Muscle layer of duodenum (tissue), 2 donors: ENCODE data around the gene WARS2.
A peak's percentile ranks its signal among the peaks of the same experiment; 100 is the strongest.
"Not testable (repeated sequence)": the region's sequence is repeated elsewhere in the genome, so short reads cannot be mapped to it uniquely, and the experiment has no call there.

Source experiments
- H3K27ac ChIP-seq: one replicate; pipeline ENCODE4 v1.7.0; 2013; ENCODE audit warnings: mild to moderate bottlenecking, low read length
- H3K27me3 ChIP-seq: one replicate; pipeline ENCODE4 v1.7.0; 2013; ENCODE audit warnings: low read depth, mild to moderate bottlenecking, control low read depth, low read length
- H3K36me3 ChIP-seq, 2 donors: one replicate each; pipeline ENCODE4 v1.7.0; 2013; ENCODE audit warnings: low read length in 2 of 2, control low read depth in 1 of 2, mild to moderate bottlenecking in 1 of 2; ENCODE audit not compliant: insufficient read depth in 2 of 2, control insufficient read depth in 1 of 2
- H3K4me1 ChIP-seq, 2 donors: one replicate each; pipeline ENCODE4 v1.7.0; 2013; ENCODE audit warnings: low read length in 2 of 2, mild to moderate bottlenecking in 2 of 2, control low read depth in 1 of 2, moderate library complexity in 1 of 2; ENCODE audit not compliant: insufficient read depth in 2 of 2, control insufficient read depth in 1 of 2
- H3K4me3 ChIP-seq, 2 donors: one replicate each; pipeline ENCODE4 v1.7.0; 2013; ENCODE audit warnings: low read length in 2 of 2, low read depth in 1 of 2, mild to moderate bottlenecking in 1 of 2
- H3K9me3 ChIP-seq, 2 donors: one replicate each; pipeline ENCODE4 v1.7.0; 2013; ENCODE audit warnings: low read length in 2 of 2, control low read depth in 1 of 2, mild to moderate bottlenecking in 1 of 2; ENCODE audit not compliant: control insufficient read depth in 1 of 2
- donor health status: healthy.

The WARS2 gene

GRCh38 chr1:119139857-119140176, 636 bp downstream of the WARS2 start:
- H3K9me3 ChIP-seq, result no peaks in the 10 kb centered on the region
- H3K4me3 ChIP-seq, result peak overlapping the region; percentile 66 to 95
- no peaks in the 10 kb centered on the region for H3K36me3 ChIP-seq
- H3K27ac ChIP-seq, result peak overlapping the region; percentile 99
- no peaks in the 10 kb centered on the region for H3K27me3 ChIP-seq
- H3K4me1 ChIP-seq, result peaks cover 3 to 14% of the 10 kb centered on the region in 2 donors

GRCh38 chr1:119139403-119139802, 1.1 kb downstream of the WARS2 start:
- no peaks in the 10 kb centered on the region for H3K9me3 ChIP-seq
- H3K4me3 ChIP-seq, result peak overlapping the region; percentile 66 to 95
- H3K27ac ChIP-seq, result peak overlapping the region; percentile 99
- no peaks in the 10 kb centered on the region for H3K36me3 ChIP-seq
- H3K27me3 ChIP-seq, result no peaks in the 10 kb centered on the region
- H3K4me1 ChIP-seq, result peaks cover 3 to 14% of the 10 kb centered on the region in 2 donors

GRCh38 chr1:119136401-119136800, 4.1 kb downstream of the WARS2 start:
- Histone ChIP-seq H3K27me3 (no peaks in the 10 kb centered on the region), H3K9me3 (no peaks in the 10 kb centered on the region), H3K4me1 (peaks cover 3 to 10% of the 10 kb centered on the region in 2 donors), H3K36me3 (no peaks in the 10 kb centered on the region), H3K4me3 (no peak overlapping the region), H3K27ac (no peak overlapping the region)

GRCh38 chr1:119133987-119134386, 6.5 kb downstream of the WARS2 start:
- no peaks in the 10 kb centered on the region for H3K9me3 ChIP-seq
- H3K4me1 ChIP-seq, result peaks cover 0 to 3% of the 10 kb centered on the region in 2 donors
- no peaks in the 10 kb centered on the region for H3K36me3 ChIP-seq
- H3K27me3 ChIP-seq, result no peaks in the 10 kb centered on the region
- H3K4me3 ChIP-seq, result no peak overlapping the region
- H3K27ac ChIP-seq, result no peak overlapping the region

- Histone ChIP-seq H3K4me1 (peaks cover 0 to 3% of the 10 kb centered on the region in 2 donors), H3K9me3 (no peaks in the 10 kb centered on the region), H3K4me3 (no peak overlapping the region), H3K36me3 (no peaks in the 10 kb centered on the region), H3K27ac (no peak overlapping the region), H3K27me3 (no peaks in the 10 kb centered on the region)
Measured at GRCh38 chr1:119132179-119132578, 8.3 kb downstream of the WARS2 start.

GRCh38 chr1:119125874-119126273, 14.6 kb downstream of the WARS2 start:
- H3K27ac ChIP-seq, result no peak overlapping the region
- H3K36me3 ChIP-seq, result peaks cover 0 to 4% of the 10 kb centered on the region in 2 donors
- no peak overlapping the region for H3K4me3 ChIP-seq
- no peaks in the 10 kb centered on the region for H3K27me3 ChIP-seq
- H3K9me3 ChIP-seq, result peaks cover 0 to 6% of the 10 kb centered on the region in 2 donors
- H3K4me1 ChIP-seq, result no peaks in the 10 kb centered on the region

- Histone ChIP-seq H3K9me3 (peaks cover 0 to 9% of the 10 kb centered on the region in 2 donors), H3K27me3 (no peaks in the 10 kb centered on the region), H3K36me3 (peaks cover 0 to 4% of the 10 kb centered on the region in 2 donors), H3K27ac (no peak overlapping the region), H3K4me1 (no peaks in the 10 kb centered on the region), H3K4me3 (no peak overlapping the region)
Measured at GRCh38 chr1:119124764-119125163, 15.7 kb downstream of the WARS2 start.

GRCh38 chr1:119121872-119122271, 18.6 kb downstream of the WARS2 start:
- not testable (repeated sequence) for H3K4me1 ChIP-seq, H3K27me3 ChIP-seq, H3K36me3 ChIP-seq, H3K27ac ChIP-seq, H3K4me3 ChIP-seq
- peaks cover 0 to 15% of the 10 kb centered on the region in 2 donors for H3K9me3 ChIP-seq

- H3K9me3 ChIP-seq, result peaks cover 0 to 13% of the 10 kb centered on the region in 2 donors
- no peak overlapping the region for H3K4me3 ChIP-seq
- H3K36me3 ChIP-seq, result no peaks in the 10 kb centered on the region
- no peaks in the 10 kb centered on the region for H3K27me3 ChIP-seq
- H3K4me1 ChIP-seq, result no peaks in the 10 kb centered on the region
- H3K27ac ChIP-seq, result no peak overlapping the region
Measured at GRCh38 chr1:119116725-119117124, 23.7 kb downstream of the WARS2 start.

GRCh38 chr1:119115736-119116135, 24.7 kb downstream of the WARS2 start:
- H3K4me3 ChIP-seq, result no peak overlapping the region
- H3K9me3 ChIP-seq, result peaks cover 0 to 9% of the 10 kb centered on the region in 2 donors
- no peaks in the 10 kb centered on the region for H3K4me1 ChIP-seq
- no peaks in the 10 kb centered on the region for H3K36me3 ChIP-seq
- H3K27me3 ChIP-seq, result no peaks in the 10 kb centered on the region
- no peak overlapping the region for H3K27ac ChIP-seq

- no peaks in the 10 kb centered on the region for H3K27me3 ChIP-seq
- peaks cover 0 to 7% of the 10 kb centered on the region in 2 donors for H3K9me3 ChIP-seq
- H3K27ac ChIP-seq, result no peak overlapping the region
- H3K4me3 ChIP-seq, result no peak overlapping the region
- no peaks in the 10 kb centered on the region for H3K36me3 ChIP-seq
- H3K4me1 ChIP-seq, result no peaks in the 10 kb centered on the region
Measured at GRCh38 chr1:119115311-119115710, 25.1 kb downstream of the WARS2 start.

- H3K4me3 ChIP-seq, result no peak overlapping the region
- H3K27ac ChIP-seq, result no peak overlapping the region
- H3K27me3 ChIP-seq, result no peaks in the 10 kb centered on the region
- no peaks in the 10 kb centered on the region for H3K4me1 ChIP-seq
- peaks cover 0 to 7% of the 10 kb centered on the region in 2 donors for H3K9me3 ChIP-seq
- no peaks in the 10 kb centered on the region for H3K36me3 ChIP-seq
Measured at GRCh38 chr1:119114786-119115185, 25.7 kb downstream of the WARS2 start.
